PFSK-1 (cell line): ENCODE data around the gene LHPP.

ENCODE experiments used
- FOXP2 ChIP-seq: optimal IDR thresholded peaks from 2 replicates; pipeline ENCODE3; 2011; ENCODE audit warnings: borderline replicate concordance, control low read depth, inconsistent platforms; ENCODE audit not compliant: insufficient read depth; ENCODE audit errors: extremely low read length, extremely low read depth
- POLR2AphosphoS5 ChIP-seq: IDR thresholded peaks from 2 replicates; pipeline ENCODE4 v1.6.1; 2012; ENCODE audit warnings: low read depth, mild to moderate bottlenecking, control low read depth, low read length, moderate library complexity
- SIN3A ChIP-seq: IDR thresholded peaks from 2 replicates; pipeline ENCODE4 v1.6.1; 2012; ENCODE audit warnings: mild to moderate bottlenecking, low read length, moderate library complexity, borderline replicate concordance; ENCODE audit not compliant: insufficient read depth
- TAF1 ChIP-seq: IDR thresholded peaks from 2 replicates; pipeline ENCODE4 v1.6.1; 2012; ENCODE audit warnings: low read length, control low read depth, borderline replicate concordance; ENCODE audit not compliant: insufficient read depth
- TF ChIP-seq, protein P1 (sequence below), 2 experiments: IDR thresholded peaks; 2 replicates each; pipeline versions ENCODE4 v1.6.1 to v1.8.0; 2011 to 2012; ENCODE audit warnings: low read depth in 2 of 2, low read length in 2 of 2, control low read depth in 1 of 2, inconsistent platforms in 1 of 2, mild to moderate bottlenecking in 1 of 2, moderate library complexity in 1 of 2; ENCODE audit not compliant: insufficient read depth in 1 of 2

LHPP gene

GRCh38 chr10:124552691-124553276, 91.2 kb downstream of the LHPP start:
- TF ChIP-seq TAF1 = no peak
- TF ChIP-seq SIN3A = no peak
- TF ChIP-seq FOXP2 = no peak
- TF ChIP-seq POLR2AphosphoS5 = no peak
- TF ChIP-seq, protein P1, sequence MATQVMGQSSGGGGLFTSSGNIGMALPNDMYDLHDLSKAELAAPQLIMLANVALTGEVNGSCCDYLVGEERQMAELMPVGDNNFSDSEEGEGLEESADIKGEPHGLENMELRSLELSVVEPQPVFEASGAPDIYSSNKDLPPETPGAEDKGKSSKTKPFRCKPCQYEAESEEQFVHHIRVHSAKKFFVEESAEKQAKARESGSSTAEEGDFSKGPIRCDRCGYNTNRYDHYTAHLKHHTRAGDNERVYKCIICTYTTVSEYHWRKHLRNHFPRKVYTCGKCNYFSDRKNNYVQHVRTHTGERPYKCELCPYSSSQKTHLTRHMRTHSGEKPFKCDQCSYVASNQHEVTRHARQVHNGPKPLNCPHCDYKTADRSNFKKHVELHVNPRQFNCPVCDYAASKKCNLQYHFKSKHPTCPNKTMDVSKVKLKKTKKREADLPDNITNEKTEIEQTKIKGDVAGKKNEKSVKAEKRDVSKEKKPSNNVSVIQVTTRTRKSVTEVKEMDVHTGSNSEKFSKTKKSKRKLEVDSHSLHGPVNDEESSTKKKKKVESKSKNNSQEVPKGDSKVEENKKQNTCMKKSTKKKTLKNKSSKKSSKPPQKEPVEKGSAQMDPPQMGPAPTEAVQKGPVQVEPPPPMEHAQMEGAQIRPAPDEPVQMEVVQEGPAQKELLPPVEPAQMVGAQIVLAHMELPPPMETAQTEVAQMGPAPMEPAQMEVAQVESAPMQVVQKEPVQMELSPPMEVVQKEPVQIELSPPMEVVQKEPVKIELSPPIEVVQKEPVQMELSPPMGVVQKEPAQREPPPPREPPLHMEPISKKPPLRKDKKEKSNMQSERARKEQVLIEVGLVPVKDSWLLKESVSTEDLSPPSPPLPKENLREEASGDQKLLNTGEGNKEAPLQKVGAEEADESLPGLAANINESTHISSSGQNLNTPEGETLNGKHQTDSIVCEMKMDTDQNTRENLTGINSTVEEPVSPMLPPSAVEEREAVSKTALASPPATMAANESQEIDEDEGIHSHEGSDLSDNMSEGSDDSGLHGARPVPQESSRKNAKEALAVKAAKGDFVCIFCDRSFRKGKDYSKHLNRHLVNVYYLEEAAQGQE (IDR thresholded peaks at IDR 0.05; ENCODE audit: insufficient read depth in 1 of 2, low read depth in 2 of 2, low read length in 2 of 2) = no peak

DNA sequence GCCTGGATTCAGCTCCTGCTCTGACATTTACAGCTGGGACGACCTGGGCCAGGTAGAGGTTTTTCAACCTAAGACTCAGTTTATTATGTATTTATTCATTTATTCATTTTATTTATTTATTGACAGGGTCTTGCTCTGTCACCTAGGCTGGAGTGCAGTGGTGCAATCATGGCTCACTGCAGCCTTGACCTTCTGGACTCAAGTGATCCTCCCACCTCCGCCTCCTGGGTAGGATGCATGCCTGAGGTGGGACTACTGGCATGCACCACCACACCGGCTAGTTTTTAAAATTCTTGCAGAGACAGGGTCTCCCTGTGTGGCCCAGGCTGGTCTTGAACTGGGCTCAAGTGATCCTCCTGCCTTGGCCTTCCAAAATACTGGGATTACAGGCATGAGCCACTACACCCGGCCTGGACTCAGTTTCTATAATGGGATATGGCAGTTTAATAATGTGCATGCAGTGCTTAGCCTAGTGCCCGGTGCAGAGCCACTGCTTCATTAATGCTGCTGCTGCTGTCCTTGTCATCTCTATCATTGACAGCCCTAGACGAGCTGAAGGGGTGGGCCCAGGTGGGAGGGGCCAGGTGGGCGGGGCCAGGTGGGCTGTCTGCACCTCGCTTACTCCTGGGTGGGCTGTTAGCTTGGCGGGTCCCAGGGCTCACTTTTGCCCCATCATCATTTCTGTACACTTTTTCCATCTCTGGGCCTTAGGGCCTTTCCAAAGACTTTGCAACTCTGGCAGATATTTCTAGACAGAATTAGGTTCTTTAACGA, 92.6 kb downstream of the LHPP start:
- TF ChIP-seq TAF1 = no peak
- no peak for TF ChIP-seq POLR2AphosphoS5
- no peak for TF ChIP-seq FOXP2
- TF ChIP-seq, protein P1 (IDR thresholded peaks at IDR 0.05; ENCODE audit: insufficient read depth in 1 of 2, low read depth in 2 of 2, low read length in 2 of 2) = no peak
- TF ChIP-seq SIN3A = no peak

GRCh38 chr10:124557167-124557566, 95.5 kb downstream of the LHPP start:
- TF ChIP-seq FOXP2 (no peak), TAF1 (no peak), SIN3A (no peak), POLR2AphosphoS5 (no peak)
- TF ChIP-seq, protein P1 (IDR thresholded peaks at IDR 0.05; ENCODE audit: insufficient read depth in 1 of 2, low read depth in 2 of 2, low read length in 2 of 2) = no peak

DNA sequence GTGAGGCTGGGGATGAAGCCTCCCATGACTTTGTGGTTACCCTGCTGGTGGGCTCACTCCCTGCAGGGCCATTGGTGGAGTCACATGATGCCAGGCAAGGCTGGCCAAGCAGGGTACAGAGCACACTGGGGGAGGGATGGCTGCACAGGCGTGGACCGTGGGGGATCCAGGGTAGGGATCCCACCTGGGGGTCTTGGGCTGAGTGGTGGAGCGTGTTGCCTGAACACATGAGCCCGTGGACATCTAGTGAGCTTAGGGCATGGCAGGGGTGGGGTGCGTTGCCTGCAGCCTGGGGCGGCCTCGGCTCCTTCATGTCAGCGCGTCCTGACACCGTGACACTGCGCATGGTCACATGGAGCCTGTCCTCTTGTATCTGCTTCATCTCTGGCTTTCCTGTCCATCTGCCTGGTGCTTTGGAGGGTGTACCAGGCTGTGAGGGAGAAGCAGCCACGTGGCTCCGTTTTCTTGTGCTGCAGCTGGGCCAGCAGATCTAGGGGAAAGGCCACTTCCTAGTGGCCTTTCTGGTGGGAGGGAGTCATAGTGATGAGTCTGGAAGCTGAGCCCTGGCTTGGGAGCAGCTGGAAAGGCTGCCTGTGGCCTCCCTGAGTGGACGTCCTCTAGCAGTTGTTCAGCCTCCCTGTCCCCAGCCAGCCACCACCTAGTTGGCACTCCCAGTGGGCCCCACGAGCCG, 96.2 kb downstream of the LHPP start:
- no peak for TF ChIP-seq SIN3A
- TF ChIP-seq TAF1 = no peak
- TF ChIP-seq, protein P1 (IDR thresholded peaks at IDR 0.05; ENCODE audit: insufficient read depth in 1 of 2, low read depth in 2 of 2, low read length in 2 of 2) = no peak
- TF ChIP-seq FOXP2 = no peak
- TF ChIP-seq POLR2AphosphoS5 = no peak
